HG03558 (cell line): ENCODE results near the gene SLC25A52.
A peak's percentile ranks its signal among the peaks of the same experiment; 100 is the strongest.
"Not testable (repeated sequence)": the region's sequence is repeated elsewhere in the genome, so short reads cannot be mapped to it uniquely, and the experiment has no call there.

Experiments
- ATAC-seq: cut with Tn5 transposase; IDR thresholded peaks from one replicate; pipeline ENCODE4 v1.9.1; 2021; ENCODE audit warnings: moderate number of reproducible peaks; ENCODE audit not compliant: unreplicated experiment; ENCODE audit errors: extremely low read depth

Gene SLC25A52, protein sequence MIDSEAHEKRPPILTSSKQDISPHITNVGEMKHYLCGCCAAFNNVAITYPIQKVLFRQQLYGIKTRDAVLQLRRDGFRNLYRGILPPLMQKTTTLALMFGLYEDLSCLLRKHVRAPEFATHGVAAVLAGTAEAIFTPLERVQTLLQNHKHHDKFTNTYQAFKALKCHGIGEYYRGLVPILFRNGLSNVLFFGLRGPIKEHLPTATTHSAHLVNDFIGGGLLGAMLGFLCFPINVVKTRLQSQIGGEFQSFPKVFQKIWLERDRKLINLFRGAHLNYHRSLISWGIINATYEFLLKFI

GRCh38 chr18:31760695-31761094, at the start of gene SLC25A52:
TSS of gene SLC25A52 (minus strand) at chr18:31760880. CDS start at chr18:31760661, 219 bp downstream.
- no peak for ATAC-seq

GRCh38 chr18:31809049-31809448, 48.4 kb upstream of the SLC25A52 start:
- not testable (repeated sequence) for ATAC-seq

DNA sequence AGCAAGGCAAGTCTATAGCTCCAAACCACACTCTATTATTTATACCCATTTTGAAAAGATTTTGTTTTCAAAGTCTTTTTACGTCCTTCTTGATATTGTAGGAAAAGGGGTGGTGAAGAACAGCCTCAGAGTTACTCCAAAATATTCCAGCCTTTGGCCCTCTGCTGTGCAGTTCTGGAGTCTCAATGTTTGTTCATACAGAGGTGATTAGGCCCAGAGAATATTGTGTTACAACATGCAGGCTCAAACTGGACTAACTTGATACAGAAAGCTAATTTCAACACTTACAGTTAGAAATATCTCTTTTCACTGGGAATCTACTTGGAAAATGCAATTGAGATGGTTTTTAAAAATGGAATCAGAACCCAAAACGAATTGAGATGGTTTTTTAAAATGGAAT, 40.4 kb upstream of the SLC25A52 start:
- no peak for ATAC-seq

DNA sequence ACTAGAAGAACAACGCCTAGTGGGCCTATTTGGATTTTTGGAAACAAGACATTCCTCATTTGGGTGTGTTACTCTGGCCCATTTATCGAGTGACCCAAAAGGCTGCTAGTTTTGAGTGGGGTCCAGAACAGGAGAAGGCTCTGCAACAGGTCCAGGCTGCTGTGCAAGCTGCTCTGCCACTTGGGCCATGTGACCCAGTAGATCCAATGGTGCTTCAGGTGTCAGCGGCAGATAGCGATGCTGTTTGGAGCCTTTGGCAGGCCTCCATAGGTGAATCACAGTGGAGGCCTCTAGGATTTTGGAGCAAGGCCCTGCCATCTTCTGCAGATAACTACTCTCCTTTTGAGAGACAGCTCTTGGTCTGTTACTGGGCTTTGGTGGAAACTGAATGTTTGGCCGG, 38.6 kb upstream of the SLC25A52 start:
- not testable (repeated sequence) for ATAC-seq

DNA sequence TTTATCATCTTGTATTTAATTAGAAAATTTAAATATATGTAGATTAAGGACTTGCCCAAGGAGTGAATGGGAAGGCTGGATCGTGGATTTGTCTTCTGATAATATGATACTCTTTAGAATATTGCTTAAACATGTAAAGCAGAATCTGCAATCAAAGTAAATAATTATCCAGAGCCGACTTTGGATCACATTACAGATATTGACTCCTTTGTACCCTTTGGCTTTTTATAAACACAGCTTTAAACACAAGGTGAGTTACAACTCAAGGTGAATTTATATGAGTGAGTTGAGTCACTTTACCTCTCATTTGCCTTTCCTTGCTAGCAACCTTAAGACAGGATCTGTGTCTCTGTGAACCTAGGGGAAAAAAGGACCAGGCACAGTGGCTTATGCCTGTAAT, 37.7 kb upstream of the SLC25A52 start:
- no peak for ATAC-seq

DNA sequence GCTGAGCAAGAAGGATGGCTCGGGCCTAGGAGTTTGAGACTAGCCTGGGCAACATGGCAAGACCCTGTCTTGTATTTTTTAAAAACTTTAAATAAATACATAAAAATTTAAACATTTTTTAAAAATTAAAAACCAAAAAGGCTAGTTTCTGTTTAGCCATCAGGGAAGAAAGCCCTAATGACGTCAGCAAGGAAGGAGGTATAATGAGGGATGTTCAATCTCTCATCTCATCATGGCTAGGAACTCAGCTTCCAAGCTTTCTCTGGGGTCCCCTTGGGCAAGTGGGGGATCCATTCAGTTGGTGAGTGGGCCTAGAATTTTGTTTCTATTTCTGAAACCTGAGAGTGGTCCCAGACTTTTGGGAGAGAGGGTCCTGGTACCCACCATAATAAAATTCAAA, 35.1 kb upstream of the SLC25A52 start:
- ATAC-seq, result no peak

- no peak for ATAC-seq
Observed at GRCh38 chr18:31793531-31793930, 32.9 kb upstream of the SLC25A52 start.

- ATAC-seq, result no peak
Observed at GRCh38 chr18:31792580-31792911, 31.9 kb upstream of the SLC25A52 start.

DNA sequence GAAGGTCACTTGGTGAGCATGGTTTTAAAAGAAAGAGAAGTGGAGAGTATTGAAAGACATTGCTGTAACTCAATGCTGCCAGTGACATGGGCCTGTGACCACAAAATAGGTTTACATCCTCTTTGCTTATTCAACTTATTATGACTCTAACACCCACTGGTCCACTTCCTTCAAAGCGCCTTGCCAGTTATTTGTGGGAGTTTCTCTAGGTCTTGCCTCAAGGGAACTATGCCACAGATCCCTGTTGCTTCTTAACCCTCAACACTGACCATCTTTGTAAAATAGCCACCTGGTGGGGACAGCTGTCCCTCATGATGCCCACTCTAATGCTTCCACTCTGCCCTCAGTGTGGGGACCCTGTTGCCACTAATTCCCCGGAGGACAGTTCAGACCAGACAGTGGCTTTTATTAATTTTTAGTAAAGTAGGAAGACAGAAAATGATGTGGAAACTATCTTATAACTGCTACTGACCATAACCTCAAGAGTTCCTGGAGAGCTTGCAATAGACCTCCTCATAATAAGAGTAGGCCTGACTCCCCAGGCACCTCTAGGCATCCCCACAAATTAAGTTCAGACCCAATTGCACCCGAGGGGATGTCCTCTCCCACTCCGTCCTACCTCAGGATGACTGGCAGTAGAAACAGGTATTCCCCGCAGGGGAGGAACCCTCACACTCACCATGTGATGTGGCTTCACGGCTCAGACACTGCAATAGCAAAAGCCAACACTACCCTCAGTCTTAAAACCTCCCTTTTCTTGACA, 31.3 kb upstream of the SLC25A52 start:
- peak; percentile 89 for ATAC-seq

DNA sequence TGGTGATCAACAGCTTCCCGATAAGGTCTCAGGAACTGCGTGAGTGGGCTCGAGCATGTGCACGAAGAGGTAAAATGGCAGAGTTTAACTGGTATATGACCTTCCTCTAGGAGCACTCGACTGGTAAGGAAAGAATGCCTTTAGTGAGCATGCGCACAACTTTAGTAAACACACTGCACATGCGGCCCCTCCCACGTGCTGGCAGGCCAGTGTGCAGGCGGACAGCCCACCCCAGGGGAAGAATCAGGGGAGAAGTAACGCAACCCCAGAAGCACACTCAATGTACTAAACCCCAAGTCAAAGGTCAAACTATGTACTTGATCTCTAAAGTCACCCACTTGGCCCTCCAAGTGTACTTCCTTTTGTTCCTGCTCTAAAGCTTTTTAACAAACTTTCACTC, 28.7 kb upstream of the SLC25A52 start:
- ATAC-seq, result no peak

- no peak for ATAC-seq
Observed at GRCh38 chr18:31783059-31783458, 22.4 kb upstream of the SLC25A52 start.

DNA sequence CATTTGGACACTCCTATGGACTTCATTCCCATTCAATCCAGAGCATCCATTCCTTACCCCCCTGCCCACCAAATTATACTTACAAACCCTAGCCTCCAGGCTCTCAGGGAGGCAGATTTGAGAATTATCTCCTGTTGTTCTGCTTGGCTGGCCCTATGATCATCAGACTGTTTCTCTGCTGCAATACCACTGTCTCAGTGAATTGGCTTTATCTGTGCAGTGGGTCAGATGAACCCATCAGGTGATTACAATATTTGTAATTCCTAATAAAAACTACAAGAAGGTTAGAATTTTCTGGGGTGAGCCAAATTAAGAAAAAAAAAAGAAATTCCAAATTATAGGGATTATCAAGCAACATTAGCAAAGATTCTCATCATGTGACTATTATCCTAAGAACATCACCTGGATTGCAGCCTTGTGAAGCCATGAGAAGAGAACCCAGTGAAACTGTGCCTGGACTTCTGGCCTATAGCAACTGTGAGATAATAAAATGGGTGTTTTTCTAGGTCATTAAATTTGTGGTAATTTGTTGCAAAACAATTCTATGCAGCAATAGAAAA, 17.8 kb upstream of the SLC25A52 start:
- ATAC-seq, result no peak

DNA sequence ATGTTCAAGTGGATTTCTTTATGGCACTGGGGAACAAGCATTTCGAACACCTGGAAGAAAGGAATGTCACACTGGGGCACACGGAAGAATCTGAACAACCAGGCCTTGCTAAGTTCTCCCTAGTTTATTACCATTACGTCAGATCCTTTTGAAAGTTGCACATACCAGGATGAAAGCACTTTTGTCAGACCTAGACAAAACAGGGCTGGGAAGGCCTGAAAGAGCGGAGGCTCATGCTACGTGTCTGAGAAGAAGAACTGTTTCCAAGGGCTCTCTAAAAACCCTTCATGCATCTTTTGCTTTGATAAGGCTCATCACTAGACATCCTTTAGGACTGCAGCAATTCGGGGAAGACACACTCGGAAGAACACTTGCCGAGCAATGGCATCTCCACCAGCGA, 15.4 kb upstream of the SLC25A52 start:
- no peak for ATAC-seq

- ATAC-seq, result no peak
Observed at GRCh38 chr18:31774962-31775361, 14.3 kb upstream of the SLC25A52 start.

- ATAC-seq, result peak; percentile 66
Observed at GRCh38 chr18:31774477-31774785, 13.8 kb upstream of the SLC25A52 start.

DNA sequence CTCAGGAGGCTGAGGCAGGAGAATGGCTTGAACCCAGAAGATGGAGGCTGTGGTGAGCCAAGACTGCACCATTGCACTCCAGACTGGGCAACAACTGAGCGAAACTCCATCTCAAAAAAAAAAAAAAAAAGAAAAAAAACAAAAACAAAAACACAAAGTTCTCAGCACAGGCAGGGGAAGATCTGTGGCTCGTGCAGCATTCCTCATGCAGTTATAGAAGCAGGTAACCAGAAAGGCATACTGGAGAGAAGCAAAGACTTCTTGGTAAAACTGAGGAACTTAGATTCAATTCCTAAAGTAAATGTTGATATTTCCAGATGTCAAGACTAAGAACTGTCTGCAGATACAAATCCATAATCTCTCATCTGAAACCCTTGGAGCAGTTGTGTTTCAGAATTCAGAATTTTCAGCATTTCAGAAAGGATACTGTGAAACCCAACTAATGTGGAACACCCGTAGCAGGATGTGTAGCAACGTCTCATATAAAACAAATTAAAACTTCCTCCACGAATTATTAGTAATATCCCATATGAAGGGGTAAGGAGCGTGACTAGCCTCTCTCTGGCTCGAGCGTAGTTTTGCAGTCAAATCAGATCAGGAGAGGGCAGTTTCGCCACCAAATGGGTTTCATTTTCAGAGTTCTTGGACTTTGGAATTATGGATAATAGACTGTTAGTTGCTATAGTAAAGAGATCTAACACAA, 13.2 kb upstream of the SLC25A52 start:
- no peak for ATAC-seq

- ATAC-seq, result no peak
Observed at GRCh38 chr18:31772699-31773098, 12.0 kb upstream of the SLC25A52 start.

DNA sequence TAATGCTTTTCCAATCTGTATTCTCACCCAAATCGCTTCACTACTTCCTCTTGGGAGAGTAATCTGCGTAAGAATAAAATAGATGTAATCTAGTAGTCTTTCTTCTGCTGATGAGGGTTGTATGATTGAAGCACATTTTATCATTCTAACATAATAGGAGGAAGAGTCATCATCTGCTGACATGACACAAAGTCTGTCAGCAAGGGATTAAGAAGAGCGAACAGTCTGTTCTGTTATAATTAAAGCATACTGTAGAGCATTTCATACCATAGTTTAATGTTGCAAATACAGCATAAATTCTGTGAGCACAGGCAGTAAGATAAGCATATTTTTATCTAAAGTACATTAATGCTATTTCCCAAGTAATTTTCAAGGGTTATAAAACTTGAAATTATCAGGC, 10.4 kb downstream of the SLC25A52 start:
- ATAC-seq, result no peak

DNA sequence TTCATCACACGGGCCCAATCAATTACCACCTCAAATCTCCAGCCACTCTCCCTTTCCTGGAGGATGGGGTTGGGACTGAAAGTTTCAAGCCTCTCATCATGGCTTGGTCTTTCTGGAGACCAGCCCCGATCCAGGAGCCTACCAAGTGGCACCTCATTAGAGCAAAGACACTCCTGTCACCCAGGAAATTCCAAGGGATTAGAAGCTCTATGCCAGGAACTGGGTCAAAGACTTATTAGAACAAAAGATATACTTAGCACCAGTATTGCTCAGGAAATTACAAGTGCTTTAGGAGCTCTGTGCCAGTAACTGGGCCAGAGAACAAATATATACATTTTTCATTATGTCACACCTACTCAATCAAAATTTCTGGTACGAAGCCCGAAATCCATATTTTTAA, 14.3 kb downstream of the SLC25A52 start:
- no peak for ATAC-seq

GRCh38 chr18:31744321-31745067, 16.2 kb downstream of the SLC25A52 start:
- ATAC-seq, result no peak
